GM18505 (cell line): ENCODE data around the gene BTBD18.

ENCODE experiments used
- ATAC-seq: cut with Tn5 transposase; IDR thresholded peaks from one replicate; pipeline ENCODE4 v1.9.1; 2021; ENCODE audit not compliant: unreplicated experiment
- POLR2A ChIP-seq: IDR thresholded peaks from 4 replicates; pipeline ENCODE4 v1.6.1; 2011; ENCODE audit warnings: borderline replicate concordance; ENCODE audit not compliant: insufficient read depth, insufficient read length; ENCODE audit errors: extremely low read depth

BTBD18 gene

GRCh38 chr11:57704932-57705331, 46.7 kb downstream of the BTBD18 start:
- no peak for ATAC-seq
- TF ChIP-seq POLR2A = no peak

GRCh38 chr11:57703341-57703740, 48.3 kb downstream of the BTBD18 start:
- ATAC-seq = no peak
- no peak for TF ChIP-seq POLR2A

GRCh38 chr11:57700425-57700824, 51.2 kb downstream of the BTBD18 start:
- ATAC-seq = no peak
- TF ChIP-seq POLR2A = no peak

- ATAC-seq = no peak
- no peak for TF ChIP-seq POLR2A
Measured at GRCh38 chr11:57699813-57700212, 51.8 kb downstream of the BTBD18 start.

- no peak for TF ChIP-seq POLR2A
- ATAC-seq = no peak
Measured at GRCh38 chr11:57698843-57699365, 52.7 kb downstream of the BTBD18 start.
